Measurements from ENCODE around the gene CDH4. TPM values are rescaled to one million over a fixed set of nuclear protein-coding genes. Genes with fewer than 3 reads are reported as not detected.

Gene CDH4
- total RNA-seq, 2 donors from 2014 or later, result 0.05 to 2.2 TPM

DNA sequence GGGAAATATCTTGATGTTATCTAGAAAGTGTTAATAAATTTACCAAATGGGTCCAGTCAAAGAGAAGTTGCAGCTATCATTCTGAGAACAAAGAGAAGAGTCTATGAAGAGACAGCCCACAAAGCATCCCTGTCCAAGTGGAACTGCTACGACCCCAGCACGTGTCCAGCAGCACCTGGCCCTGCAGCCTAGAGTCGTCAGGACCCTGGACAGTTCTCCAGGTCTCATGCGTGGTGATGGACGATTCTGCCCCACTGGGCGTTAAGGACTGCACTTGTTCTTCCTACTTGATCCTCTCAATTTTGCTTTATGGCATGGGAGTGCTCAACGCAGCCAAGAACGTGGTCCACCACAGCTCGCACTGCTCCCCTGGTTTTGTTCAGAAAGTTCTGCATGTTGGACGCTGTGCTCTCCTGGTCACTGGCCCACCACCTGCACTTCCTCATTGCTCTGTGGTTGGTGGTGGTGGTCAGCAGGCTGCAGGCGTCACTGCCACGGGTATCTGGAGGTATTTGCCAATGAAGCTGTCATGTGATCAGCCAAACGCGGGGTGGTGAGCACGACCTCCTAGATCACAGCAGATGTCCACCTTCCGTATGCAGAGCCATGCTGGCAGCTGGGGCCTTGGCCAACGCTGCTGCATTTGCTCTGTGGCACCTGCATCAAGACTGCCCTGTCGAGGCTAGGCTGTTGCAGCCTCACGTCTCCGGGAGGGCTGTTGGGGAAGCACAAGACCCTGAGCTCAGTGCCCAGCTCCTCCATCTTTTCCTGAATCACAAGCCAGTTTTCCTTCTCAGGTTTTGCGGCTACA lies 356.4 kb downstream of the CDH4 start:
- intact Hi-C loops (cut with DNase I), result no loop called here
- 58% methylated on average over 21 of the region's 21 CpGs for WGBS

GRCh38 chr20:61609461-61609860 lies 357.4 kb downstream of the CDH4 start:
- no peak overlapping the region for H3K4me3 ChIP-seq
- TF ChIP-seq POLR2AphosphoS5 (IDR thresholded peaks at IDR 0.05) (no peak), CTCF (IDR thresholded peaks at IDR 0.05) (no peak), POLR2A (IDR thresholded peaks at IDR 0.05) (no peak)
- H3K9me3 ChIP-seq, result no peaks in the 10 kb centered on the region
- no peak for DNase-seq (ENCODE audit: low spot score)
- H3K27me3 ChIP-seq (replicated peaks; ENCODE audit: insufficient read depth), result no peaks in the 10 kb centered on the region
- H3K36me3 ChIP-seq, result no peaks in the 10 kb centered on the region
- no peak overlapping the region for H3K27ac ChIP-seq
- H3K4me1 ChIP-seq (replicated peaks), result no peaks in the 10 kb centered on the region
- intact Hi-C loops (cut with DNase I), result no loop called here
- 57% methylated on average over 9 of the region's 9 CpGs for WGBS

More for the DNA sequence above, 356.4 kb downstream of the CDH4 start:
- Histone ChIP-seq H3K4me3 (no peak overlapping the region), H3K9me3 (no peaks in the 10 kb centered on the region), H3K27me3 (replicated peaks; ENCODE audit: insufficient read depth) (no peaks in the 10 kb centered on the region), H3K27ac (no peak overlapping the region), H3K4me1 (replicated peaks) (no peaks in the 10 kb centered on the region), H3K36me3 (no peaks in the 10 kb centered on the region)
- no peak for TF ChIP-seq POLR2A (IDR thresholded peaks at IDR 0.05)
- no peak for TF ChIP-seq POLR2AphosphoS5 (IDR thresholded peaks at IDR 0.05)
- TF ChIP-seq CTCF (IDR thresholded peaks at IDR 0.05), result no peak
- DNase-seq (ENCODE audit: low spot score), result no peak

DNA sequence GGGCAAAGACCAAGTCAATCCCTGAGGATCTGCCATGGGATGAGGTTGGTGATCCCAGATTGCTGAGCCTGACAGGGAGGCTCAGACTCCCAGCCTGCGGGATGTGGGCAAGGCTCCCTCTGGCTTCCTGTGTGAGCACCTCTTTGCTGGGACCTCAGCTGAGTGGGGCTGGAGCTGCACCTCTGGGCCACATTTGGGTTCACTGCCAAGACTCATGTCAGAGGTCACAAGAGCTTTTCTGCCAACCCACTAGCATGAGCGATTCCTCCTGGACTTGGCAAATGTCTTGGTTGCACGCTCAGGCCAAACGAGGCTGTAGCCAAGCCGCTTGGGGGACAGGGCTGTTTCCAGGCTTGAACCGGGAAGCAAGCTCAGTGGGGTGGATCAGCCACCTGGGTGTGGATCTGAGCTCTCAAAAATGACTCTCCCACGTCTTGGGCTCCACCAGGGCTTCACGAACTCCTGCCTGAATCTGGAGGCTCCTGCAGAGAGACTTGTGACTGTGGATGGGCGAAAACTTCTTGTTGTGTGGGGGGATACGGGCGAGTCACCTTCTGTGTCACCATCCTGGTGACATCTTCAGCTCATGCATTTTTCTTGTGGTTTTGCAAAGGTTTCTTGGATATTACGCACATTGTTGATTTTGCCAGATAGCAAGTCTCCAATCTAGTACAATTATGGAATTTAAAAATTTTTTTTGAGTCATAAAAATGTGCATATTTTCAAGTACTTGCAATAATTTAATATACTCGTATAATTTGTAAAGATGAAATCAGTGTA lies 359.5 kb downstream of the CDH4 start:
- no peak overlapping the region for H3K27ac ChIP-seq
- 76% methylated on average over 13 of the region's 13 CpGs for WGBS
- no peak for DNase-seq (ENCODE audit: low spot score)
- H3K36me3 ChIP-seq, result no peaks in the 10 kb centered on the region
- no peaks in the 10 kb centered on the region for H3K9me3 ChIP-seq
- H3K4me1 ChIP-seq (replicated peaks), result no peaks in the 10 kb centered on the region
- H3K4me3 ChIP-seq, result no peak overlapping the region
- intact Hi-C loops (cut with DNase I), result no loop called here
- TF ChIP-seq POLR2A (IDR thresholded peaks at IDR 0.05) (no peak), POLR2AphosphoS5 (IDR thresholded peaks at IDR 0.05) (no peak), CTCF (IDR thresholded peaks at IDR 0.05) (no peak)
- peaks cover 3% of the 10 kb centered on the region for H3K27me3 ChIP-seq (replicated peaks; ENCODE audit: insufficient read depth)

- no peaks in the 10 kb centered on the region for H3K4me1 ChIP-seq (replicated peaks)
- WGBS, result 57% methylated on average over 13 of the region's 13 CpGs
- intact Hi-C loops (cut with DNase I), result no loop called here
- no peak for DNase-seq (ENCODE audit: low spot score)
- H3K27me3 ChIP-seq (replicated peaks; ENCODE audit: insufficient read depth), result peaks cover 3% of the 10 kb centered on the region
- no peaks in the 10 kb centered on the region for H3K36me3 ChIP-seq
- no peak for TF ChIP-seq CTCF (IDR thresholded peaks at IDR 0.05)
- no peak for TF ChIP-seq POLR2AphosphoS5 (IDR thresholded peaks at IDR 0.05)
- no peak for TF ChIP-seq POLR2A (IDR thresholded peaks at IDR 0.05)
- H3K4me3 ChIP-seq, result no peak overlapping the region
- no peak overlapping the region for H3K27ac ChIP-seq
- H3K9me3 ChIP-seq, result no peaks in the 10 kb centered on the region
Observed at GRCh38 chr20:61613917-61614705, 362.1 kb downstream of the CDH4 start.

Measured in prostate gland (tissue), 2 donors.